ENCODE results near the gene PDE9A. TPM values are rescaled to one million over a fixed set of nuclear protein-coding genes. Genes with fewer than 3 reads are reported as not detected.

Gene PDE9A
- total RNA-seq, 1 experiment from 2014 or later = 31.9 TPM

DNA sequence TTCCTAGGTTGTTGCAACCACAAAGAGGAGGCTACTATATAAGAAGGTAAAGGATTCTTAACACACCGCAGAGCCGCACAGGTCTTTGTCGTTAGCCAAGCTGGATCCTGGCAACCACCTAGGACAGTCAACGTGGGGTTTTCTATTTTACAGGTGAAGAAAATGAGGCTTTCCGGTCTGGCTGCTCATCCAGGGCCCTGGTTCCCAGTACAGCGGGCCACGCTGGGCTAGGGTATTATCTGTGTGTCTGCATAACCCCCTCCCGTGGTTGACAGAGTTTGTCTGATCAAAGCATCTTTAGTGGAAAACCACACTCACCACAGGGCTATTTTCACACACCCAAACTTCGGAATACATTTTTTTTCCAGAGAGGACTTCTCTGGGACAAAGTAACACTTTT, 39.0 kb upstream of the PDE9A start:
- no peak overlapping the region for H4K5ac ChIP-seq (ENCODE audit: insufficient read length, low read depth, low read length)
- H2BK15ac ChIP-seq (ENCODE audit: low read depth, low read length) = no peak overlapping the region
- H4K91ac ChIP-seq (ENCODE audit: insufficient read length, low read depth, low read length) = no peak overlapping the region
- no peak overlapping the region for H3K56ac ChIP-seq (ENCODE audit: insufficient read length, low read depth, low read length)
- no peak overlapping the region for H3K27ac Mint-ChIP-seq
- no peaks in the 10 kb centered on the region for H3K9me3 ChIP-seq (ENCODE audit: control insufficient read depth, low read depth, low read length)
- H3K27ac ChIP-seq (ENCODE audit: insufficient read length, low read depth, low read length) = no peak overlapping the region
- no peaks in the 10 kb centered on the region for H3K79me2 ChIP-seq (ENCODE audit: insufficient read depth, low read length)
- H3K36me3 Mint-ChIP-seq (ENCODE audit: insufficient read depth in 1 of 3, low read depth in 3 of 3) = no peaks in the 10 kb centered on the region
- H2BK20ac ChIP-seq (ENCODE audit: low read depth, low read length, poor library complexity, severe bottlenecking) = no peak overlapping the region
- H3K4me2 ChIP-seq (ENCODE audit: insufficient read depth, insufficient read length, low read length) = no peak overlapping the region
- H3K23me2 ChIP-seq (ENCODE audit: insufficient read length, low read depth, low read length, poor library complexity, severe bottlenecking) = no peaks in the 10 kb centered on the region
- H3K9me3 Mint-ChIP-seq = no peaks in the 10 kb centered on the region; a peak in 2 of 5 replicates
- H2AFZ ChIP-seq (ENCODE audit: low read length) = no peak overlapping the region
- TF ChIP-seq, protein P1, sequence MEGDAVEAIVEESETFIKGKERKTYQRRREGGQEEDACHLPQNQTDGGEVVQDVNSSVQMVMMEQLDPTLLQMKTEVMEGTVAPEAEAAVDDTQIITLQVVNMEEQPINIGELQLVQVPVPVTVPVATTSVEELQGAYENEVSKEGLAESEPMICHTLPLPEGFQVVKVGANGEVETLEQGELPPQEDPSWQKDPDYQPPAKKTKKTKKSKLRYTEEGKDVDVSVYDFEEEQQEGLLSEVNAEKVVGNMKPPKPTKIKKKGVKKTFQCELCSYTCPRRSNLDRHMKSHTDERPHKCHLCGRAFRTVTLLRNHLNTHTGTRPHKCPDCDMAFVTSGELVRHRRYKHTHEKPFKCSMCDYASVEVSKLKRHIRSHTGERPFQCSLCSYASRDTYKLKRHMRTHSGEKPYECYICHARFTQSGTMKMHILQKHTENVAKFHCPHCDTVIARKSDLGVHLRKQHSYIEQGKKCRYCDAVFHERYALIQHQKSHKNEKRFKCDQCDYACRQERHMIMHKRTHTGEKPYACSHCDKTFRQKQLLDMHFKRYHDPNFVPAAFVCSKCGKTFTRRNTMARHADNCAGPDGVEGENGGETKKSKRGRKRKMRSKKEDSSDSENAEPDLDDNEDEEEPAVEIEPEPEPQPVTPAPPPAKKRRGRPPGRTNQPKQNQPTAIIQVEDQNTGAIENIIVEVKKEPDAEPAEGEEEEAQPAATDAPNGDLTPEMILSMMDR (conservative IDR thresholded peaks at IDR 0.05) = no peak
- no peaks in the 10 kb centered on the region for H3K4me1 ChIP-seq (ENCODE audit: insufficient read depth, low read length)
- H2BK12ac ChIP-seq (ENCODE audit: insufficient read length, low read depth, low read length) = no peak overlapping the region
- peaks cover 3% of the 10 kb centered on the region for H4K20me1 ChIP-seq (ENCODE audit: control insufficient read depth, insufficient read depth, insufficient read length)
- H3K23ac ChIP-seq (ENCODE audit: insufficient read length, low read depth, low read length) = no peak overlapping the region
- no peak overlapping the region for H3T11ph ChIP-seq (ENCODE audit: low read length)
- no peak overlapping the region for H2AK5ac ChIP-seq (ENCODE audit: insufficient read length, low read length)
- no peak overlapping the region for H3K4me3 Mint-ChIP-seq
- H2BK120ac ChIP-seq (ENCODE audit: low read depth, low read length, poor library complexity, severe bottlenecking) = no peak overlapping the region
- H2BK5ac ChIP-seq (ENCODE audit: insufficient read length, low read length) = no peak overlapping the region
- no peak overlapping the region for H3K14ac ChIP-seq (ENCODE audit: insufficient read depth, low read length)
- peaks cover 34% of the 10 kb centered on the region for H3K27me3 Mint-ChIP-seq (ENCODE audit: low read depth)
- H3K79me1 ChIP-seq (ENCODE audit: insufficient read depth, low read depth, low read length, poor library complexity, severe bottlenecking) = no peaks in the 10 kb centered on the region
- no peak for DNase-seq
- H4K8ac ChIP-seq (replicated peaks; ENCODE audit: insufficient read length, low read depth, low read length) = no peak overlapping the region
- H3K9ac ChIP-seq (ENCODE audit: extremely low read depth, insufficient read length, low read length) = no peak overlapping the region
- no peaks in the 10 kb centered on the region for H3K27me3 ChIP-seq (ENCODE audit: insufficient read depth, low read length)
- H3K18ac ChIP-seq (ENCODE audit: insufficient read length, low read depth, low read length) = no peak overlapping the region
- whole genome bisulfite sequencing (ENCODE audit: extremely low coverage, insufficient read length, low lambda C conversion rate) = no CpG with 5 or more reads among the region's 9 CpGs
- H3K4me1 Mint-ChIP-seq = peaks cover 3 to 4% of the 10 kb centered on the region in 2 experiments; a peak in 1 of 4 replicates
- H3K4ac ChIP-seq (ENCODE audit: low read depth, low read length) = no peak overlapping the region
